HT1080 (cell line): ENCODE measurements around the gene CHMP2B. TPM values are rescaled to one million over a fixed set of nuclear protein-coding genes. Genes with fewer than 3 reads are reported as not detected.

Experiments
- DNase-seq: peaks from one replicate; pipeline ENCODE4 v3.0.0-alpha.2; 2015; ENCODE audit warnings: low read depth
- polyA plus RNA-seq, 2 experiments: library from polyadenylated mRNA; depleted of rRNA; stranded (reverse); fragments of >200 nt; gene quantifications; 2 replicates each; pipeline ENCODE4 v1.2.3, GENCODE V29; 2015
- total RNA-seq: library from RNA; depleted of rRNA; stranded (reverse); fragments of >200 nt; shearing (Covaris generic); gene quantifications from 2 replicates; pipeline ENCODE4 v1.2.3, GENCODE V29; 2014; rRNA removed

The CHMP2B gene, protein sequence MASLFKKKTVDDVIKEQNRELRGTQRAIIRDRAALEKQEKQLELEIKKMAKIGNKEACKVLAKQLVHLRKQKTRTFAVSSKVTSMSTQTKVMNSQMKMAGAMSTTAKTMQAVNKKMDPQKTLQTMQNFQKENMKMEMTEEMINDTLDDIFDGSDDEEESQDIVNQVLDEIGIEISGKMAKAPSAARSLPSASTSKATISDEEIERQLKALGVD
- 13.1 and 20.4 TPM in 2 replicates for total RNA-seq
- 32.2 and 39.7 TPM in 2 replicates for polyA plus RNA-seq (2015; cell fraction: cytosol; rRNA removed)
- polyA plus RNA-seq (2015; cell fraction: nucleus; rRNA removed) = 28.3 TPM in 2 replicates

DNA sequence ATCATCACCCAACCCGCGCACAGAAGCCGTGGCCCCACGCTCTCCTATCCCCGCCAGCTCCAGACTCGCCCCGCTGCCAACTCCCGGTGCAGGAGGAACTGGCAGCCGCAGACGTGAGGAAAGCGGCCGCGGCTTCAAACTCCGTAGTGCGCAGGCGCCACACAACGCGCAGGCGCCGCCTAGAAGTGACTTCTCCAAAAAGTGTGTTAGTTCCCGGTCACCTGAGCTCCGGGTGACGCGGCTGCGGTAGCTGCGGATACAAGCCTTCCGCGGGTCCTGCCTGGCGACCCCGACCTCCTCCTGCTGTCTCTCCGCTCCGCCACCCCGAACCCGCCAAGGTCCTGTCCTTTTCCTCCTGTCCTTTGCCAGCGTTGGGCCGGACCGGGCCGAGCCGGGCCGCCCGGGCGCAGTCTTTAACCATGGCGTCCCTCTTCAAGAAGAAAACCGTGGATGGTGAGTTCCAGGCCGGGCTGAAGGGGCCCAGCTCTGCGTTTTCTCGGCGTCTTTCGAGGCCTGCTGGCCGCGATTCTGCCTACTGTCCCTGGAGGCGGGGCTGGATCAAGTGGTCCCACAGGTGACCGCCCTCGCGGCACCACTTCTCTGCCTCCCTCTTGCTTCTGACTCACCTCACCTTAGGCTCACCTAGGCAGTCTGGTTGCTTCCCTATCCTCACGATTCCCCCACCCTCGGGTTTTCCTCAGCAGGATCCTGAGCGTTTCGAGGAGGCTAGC, at the start of gene CHMP2B:
TSS of gene CHMP2B (plus strand) at position 206 of the 731 bp plus-strand sequence. CDS start at position 420, 214 bp downstream.
- peak; percentile 91 for DNase-seq

DNA sequence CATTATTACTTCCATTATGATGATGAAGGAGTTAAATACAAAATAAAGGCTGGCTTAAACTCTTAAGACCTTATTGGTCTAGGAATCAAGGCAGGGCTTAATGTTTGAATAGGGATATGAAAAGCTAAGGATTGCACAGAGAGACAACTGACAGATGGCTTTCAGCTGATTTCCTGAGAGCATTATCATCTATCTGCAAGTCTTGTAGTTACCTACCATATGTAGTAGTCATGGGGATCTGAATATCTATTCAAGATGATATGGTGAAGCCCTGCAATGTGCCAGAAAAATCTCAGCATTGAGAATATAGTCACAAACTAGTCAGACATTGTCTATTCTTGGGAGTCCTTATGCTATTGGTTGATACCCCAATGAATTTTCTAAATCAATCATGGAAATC, 47.5 kb upstream of the CHMP2B start:
- DNase-seq = no peak

DNA sequence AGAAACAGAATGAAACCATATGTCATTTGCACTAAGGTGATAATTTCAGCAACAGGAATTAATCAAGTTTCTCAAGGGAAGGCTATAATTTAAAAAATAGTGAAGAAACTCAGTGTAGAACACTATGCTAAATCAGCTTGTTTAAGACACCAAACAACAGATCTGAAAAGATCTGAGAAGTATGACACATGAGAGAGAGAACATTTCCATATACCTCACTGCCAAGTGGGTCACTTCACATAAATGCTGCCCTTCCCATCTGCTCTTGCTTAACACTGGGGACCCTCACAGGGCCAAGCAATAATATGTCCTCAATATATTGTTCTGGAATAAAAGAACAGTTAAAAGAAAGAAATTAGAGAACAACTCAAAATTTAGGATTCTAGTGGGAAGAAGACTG, 45.6 kb upstream of the CHMP2B start:
- DNase-seq = no peak

DNA sequence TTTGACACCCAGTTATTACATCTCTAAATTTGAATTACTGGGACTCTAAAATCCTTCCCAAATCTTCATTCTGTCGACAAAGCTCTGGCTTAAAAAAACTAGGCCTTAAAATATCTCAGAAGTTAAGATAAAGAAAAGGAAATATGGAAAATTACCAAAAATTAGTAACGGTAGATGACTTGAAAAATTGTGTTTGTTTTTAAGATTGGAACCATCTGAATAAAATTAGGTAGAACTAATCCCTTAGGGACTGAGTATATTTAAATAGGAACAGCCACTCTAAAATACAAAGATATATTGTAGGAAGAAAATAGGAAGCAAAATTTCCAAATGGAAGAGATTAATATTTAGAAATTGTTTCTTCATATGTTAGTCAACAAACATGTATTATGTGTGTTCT, 45.1 kb upstream of the CHMP2B start:
- DNase-seq = no peak

DNA sequence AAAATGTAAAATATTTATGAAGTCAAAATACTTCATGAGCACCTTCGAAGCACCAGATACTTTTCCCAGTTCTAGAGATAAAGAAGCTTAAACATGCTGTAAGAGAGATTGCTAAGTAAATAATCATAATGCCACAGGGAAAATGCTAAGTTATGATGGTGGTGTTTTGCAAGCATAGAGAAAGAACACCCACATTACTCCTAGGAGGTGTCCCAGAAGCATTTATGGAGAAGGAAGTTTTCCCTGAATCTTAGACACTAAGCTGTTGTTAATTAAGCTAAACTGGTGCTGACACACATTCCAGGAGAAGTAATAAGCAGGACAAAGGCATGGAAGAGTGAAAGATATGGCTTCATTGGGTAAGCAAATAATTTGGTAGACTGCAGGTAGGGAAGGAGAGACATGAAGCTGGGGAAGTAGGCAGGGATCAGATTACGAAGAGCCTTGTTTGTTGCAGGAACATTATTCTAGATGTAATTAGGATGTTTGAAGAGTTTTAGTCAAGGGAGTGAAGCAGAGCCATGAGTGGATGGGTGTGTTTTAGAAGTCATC, 40.4 kb upstream of the CHMP2B start:
- DNase-seq = no peak

DNA sequence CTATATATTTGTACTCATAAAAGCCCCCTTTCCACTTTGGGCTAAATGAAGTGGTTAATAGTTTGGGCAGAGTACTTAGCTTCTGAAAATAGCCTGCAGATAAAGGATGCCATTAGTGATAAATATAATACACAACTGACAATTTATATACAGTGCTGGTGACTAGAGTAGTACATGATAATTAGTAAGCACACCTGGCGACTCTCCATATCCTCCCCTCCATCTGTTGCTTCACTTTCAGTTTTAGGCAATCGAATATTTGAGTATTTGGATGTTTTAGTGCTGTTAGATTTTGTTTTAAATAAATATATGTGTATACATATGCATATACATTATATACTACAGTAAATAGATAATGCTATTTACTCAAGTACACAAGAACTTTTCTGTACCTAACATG, 35.9 kb upstream of the CHMP2B start:
- no peak for DNase-seq

DNA sequence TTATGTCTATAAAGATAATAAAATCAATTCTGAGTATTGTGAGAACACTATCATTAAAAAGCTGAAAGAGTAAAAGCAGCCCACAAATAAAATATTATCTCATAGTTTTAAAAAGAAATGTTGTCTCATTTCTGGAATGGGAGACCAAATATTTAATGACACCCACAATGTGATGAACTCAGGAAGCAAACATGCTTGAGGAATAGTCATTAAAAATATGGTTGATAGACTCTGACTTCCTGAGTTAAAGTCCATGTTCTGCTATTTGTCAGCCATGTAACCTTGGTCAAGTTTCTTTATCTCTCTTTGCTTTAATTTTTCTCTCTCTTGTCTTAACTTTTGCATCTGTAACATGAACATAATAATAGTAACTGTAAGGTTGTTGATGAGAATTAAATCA, 35.5 kb upstream of the CHMP2B start:
- no peak for DNase-seq

DNA sequence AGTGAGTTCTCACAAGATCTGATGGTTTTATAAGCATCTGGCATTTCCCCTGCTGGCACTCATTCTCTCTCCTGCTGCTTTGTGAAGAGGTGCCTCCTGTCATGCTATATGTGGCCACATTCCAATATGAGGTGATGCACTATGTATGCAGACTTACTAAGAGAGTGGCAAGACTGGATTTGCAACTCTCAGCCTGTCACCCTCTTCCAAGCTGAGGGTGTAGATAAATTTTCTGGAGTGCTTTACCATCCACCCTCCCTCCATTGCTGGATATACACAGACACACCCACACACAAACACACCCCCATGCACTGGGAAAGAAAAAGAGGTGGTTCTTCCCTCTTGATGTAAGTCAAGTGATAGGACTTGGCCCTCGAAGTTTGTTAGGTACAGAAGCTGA, 30.2 kb upstream of the CHMP2B start:
- DNase-seq = no peak

DNA sequence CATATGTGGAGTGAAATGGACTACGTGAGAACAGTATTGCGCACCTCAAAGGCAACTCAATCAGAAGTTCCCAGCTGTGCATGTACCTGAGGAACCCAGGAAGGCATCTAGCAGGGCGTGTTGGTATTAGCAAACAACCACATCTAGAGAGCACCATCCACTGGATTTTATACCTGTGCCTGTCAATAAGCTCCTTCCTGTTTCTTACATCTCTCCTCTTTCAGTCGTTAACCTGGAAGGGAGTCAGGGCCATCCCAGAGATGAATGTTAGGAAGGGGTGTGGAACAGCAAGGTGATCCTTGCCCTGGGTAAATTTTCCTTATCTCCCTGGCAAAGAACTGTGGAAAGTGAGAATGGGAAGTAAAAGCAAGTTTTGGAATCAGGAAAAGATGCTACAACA, 29.6 kb upstream of the CHMP2B start:
- no peak for DNase-seq

DNA sequence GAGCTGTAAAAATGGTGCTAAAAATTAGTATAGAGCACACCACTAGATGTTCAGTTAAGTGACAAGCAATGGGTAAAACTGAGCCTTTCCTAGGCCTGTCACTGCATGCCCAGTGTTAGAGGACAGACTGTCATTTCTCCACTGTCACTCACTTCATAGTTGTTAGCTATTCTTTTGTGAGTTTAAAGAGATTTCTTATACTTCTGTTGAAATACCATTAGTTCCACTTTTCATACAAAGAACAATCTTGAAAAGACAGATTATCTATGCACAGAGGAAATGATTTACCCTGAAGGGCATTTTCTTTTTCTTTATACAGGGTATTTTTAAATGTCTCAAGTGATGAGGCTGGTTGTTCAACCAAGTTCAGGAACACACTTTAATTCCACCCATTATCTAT, 28.3 kb upstream of the CHMP2B start:
- DNase-seq = no peak

DNA sequence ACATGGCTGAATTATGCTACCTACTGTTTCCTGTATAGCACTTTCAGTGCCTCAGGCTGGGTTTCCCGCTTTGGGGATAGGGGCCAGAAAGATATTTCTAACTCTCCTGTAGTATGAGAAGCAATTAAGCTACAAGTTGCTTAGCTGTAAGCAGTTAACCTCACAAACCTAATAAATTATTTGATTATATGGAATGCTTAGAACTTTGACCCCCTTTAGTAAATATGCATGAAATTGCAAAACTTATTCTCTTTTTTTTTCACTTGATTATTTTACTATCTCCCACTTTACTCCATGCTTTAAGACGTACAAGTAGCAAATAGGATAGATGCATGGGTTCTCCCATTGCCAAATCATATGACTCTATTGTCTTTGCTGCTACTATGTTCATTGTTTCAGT, 27.5 kb upstream of the CHMP2B start:
- no peak for DNase-seq

DNA sequence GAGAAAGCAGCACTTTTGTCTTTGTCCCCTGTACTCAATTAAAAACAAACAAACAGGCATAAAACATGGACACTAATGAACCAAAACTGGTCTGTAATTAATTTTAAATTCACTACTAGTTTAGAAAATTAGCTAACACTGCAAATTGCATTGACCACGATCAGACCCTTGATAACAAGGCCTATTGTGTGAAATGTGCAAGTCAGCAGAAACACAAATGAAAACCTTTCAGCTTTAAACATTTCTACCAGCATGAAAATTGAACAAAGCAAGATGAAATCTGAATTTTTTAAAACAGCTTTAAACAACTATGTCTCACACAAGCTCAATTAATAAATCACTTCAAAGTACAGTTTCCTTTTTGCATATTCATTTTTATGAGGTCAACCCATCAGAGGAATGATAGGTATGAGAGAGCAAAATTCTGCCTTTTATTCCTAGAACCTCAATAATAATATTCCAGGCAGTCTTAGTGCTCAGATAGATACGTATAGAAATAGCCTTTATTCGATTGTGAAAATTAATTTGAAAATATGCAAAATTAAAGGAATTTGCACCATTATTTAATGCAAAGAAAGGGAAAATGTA, 27.0 kb upstream of the CHMP2B start:
- DNase-seq = no peak

DNA sequence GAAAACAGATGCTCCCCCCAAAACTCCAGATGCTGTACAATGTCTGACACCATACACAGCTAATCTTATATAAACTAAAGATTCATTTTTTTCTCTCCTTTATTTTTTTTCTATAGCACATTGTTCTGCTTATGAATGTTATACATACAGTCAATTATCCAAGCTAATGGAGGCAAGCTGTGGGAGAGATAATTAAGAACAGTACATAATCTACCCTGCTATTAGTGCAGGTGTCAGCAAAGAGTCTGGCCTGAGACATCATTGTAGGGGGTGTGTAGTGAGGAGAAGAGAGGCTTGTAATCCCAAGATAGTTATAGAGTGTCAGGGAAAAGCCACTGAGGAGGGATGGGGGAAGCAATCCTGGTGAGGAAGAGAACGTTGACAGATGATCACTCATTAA, 25.4 kb upstream of the CHMP2B start:
- DNase-seq = no peak

DNA sequence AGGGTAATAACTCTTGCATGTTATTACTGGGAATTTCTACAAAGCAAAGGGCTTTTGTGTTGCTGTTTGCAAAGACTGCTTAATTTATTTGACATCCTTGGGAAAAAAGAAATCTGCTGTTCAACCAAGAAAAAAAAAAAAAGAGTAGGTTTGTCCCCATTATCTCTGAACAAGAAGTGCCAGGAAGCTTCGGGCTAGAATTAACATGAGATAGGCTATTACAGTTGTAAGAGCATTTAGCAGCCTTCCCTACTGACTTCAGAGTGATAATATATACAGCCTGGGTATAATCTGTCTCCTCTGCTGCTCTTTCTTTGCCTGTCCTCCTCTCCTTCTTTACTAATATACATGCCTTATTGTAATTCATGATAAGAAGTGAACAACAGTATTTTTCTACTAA, 23.3 kb upstream of the CHMP2B start:
- no peak for DNase-seq

DNA sequence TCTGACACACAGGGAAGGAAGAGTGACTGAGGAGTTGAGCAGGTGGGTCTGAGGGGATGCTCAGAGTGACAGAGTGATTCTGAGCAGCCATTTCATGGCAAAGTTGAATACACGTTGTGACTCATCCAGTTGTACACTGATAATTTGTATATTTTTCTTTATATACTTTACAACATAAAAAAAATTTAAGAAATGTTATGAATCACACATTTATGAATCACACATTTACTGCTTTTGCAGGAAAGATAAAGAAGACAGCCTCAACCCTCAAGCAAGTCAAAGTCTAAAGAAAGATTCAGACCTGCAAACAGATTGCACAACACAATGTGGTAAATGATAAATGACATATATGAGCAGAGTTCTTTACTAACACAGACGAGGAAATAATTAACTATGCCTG, 21.0 kb upstream of the CHMP2B start:
- peak; percentile 70 for DNase-seq

DNA sequence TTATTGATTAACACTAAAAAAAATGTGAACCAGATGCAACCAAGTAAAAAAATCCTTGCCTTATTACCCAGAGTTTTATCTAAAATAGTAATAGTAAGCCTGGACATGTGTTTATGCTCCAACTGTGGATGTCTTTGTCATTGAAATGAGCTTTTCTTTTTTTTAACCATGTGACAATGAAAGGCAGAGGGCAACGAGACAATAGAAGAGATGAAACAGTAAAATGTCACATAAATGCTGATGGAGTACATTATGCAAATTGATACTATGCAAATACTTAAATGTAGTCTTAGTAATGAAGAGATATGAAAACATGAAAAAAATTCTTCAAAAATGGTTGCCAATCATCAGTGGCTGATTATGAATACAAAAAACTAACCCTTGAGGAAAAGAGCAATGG, 20.5 kb upstream of the CHMP2B start:
- DNase-seq = no peak

DNA sequence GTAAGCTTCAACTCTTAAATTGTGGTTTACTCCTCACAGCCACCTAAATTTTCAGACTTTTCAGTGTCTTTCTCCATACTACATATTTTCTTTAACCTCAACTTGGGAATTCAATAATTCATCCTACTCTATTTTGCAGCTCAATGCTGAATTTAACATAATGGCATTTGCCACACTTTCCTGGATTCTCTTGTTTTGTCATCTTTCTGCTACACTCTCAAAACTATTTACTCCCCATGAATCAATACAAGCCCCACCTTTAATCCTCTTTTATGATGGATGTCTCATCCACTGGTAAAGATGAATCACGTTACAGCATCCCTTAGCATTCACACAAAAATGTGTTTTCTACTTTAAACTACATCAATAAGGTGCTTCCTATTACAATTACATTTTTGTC, 19.6 kb upstream of the CHMP2B start:
- peak; percentile 48 for DNase-seq

DNA sequence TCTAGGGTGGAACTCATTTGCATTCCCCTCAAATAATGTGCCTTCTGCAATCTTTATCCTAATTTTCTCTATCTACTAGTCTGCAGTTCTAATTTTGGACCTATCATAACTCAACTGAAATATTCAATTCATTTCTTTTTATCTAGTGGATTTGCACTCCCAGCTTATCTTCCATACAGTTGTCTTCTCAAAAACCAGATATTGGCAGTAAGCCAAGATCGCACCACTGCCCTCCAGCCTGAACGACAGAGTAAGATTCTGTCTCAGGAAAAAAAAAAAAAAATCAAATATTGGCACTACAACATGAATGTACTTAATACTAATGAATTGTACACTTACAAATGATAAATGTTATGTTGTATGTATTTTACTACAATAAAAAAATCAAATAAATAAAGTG, 18.0 kb upstream of the CHMP2B start:
- no peak for DNase-seq

DNA sequence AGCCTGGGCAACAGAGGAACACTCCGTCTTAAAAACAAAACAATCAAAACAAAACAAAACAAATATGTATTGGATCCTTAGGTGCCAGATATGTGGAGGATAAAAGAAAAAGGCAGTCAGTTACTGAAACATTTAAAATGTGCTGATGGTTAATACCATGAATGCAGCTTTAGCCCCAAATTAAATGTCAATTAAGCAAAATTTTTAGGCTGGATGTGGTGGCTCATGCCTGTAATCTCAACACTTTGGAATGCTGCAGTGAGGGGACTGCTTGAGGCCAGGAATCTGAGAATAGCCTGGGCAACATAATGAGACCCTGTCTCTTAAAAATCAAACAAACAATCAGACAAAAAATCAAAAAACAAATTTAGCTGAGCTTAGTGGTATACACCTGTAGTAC, 8.5 kb upstream of the CHMP2B start:
- no peak for DNase-seq

DNA sequence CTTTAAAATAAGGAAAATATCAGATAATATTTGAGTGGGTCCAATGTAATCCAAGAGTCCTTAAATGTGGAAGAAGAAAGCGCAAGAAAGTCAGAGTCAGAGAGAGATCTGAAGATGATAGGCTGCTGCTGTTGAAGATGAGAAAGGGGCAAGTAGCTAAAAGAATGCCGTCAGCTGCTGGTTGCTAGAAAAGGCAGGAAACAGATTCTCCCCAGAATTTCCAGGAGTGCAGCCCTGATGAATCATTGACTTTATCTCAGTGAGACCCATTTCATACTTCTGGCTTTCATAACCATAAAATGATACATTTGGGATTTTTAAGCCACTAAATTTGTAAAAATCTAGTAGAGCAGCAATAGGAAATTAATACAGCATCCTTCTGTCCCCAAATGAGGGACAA, 7.5 kb upstream of the CHMP2B start:
- no peak for DNase-seq

DNA sequence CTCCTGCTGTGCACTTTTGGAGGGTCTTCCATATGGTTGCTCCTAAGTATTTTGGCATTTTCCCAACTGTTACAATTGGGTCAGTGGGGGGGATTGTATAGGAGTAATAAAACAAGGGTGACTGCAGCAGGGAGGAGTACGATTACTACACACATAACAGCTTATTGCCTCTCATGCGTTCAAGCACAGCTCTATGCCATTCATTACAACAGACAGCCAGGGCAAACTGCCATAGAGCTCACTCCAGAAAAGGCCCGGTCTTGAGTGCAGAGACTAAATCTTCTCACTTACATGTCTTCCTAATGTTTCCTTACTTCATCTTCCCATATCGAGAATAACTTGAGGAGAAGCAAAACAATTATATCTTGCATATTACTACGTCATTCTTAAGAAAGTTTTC, 1.4 kb upstream of the CHMP2B start:
- DNase-seq = no peak

DNA sequence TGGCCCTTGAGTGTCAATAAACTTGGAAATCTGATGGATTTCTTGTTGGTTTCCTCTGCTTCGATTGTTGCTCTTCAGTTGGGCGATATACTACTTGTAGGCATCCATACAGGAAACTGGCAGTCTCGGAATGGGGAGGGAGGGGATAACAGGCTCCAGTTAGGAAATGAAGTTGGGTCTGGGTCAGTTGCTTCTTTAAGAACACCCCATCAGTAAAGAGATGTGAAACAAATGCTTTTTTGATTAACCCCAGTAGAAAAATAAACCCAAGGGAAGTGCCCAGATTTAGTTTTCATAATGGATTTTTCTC, 681 bp downstream of the CHMP2B start:
- no peak for DNase-seq

DNA sequence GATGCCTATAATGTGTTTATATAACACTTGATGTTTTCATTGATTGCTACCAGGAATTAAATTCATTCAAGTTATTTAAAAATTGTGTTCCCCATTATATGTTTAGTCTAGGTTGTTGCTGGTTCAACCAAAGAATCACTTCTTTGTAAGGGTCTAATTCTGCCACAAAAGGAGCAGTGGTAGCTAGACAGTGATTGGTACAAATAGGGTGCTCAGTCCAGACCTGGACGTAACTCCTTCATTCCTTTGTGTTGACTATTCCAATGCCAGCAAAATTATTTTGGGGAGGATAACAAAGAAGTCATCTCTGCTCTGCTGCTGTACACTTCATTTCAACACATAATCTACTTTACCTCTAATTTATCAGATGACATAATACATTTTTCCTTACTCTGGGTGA, 1.2 kb downstream of the CHMP2B start:
- peak; percentile 13 for DNase-seq
